OCI-LY7 (cell line): ENCODE data around the gene STPG4.

Source experiments
- CTCF ChIP-seq: fragments of 200-600 bp; sonication (generic); conservative IDR thresholded peaks from 2 replicates; pipeline ENCODE4 v1.5.1; 2014; ENCODE audit warnings: mild to moderate bottlenecking, antibody characterized with exemption, low read length, moderate library complexity, mixed read lengths
- EZH2phosphoT487 ChIP-seq: fragments of 200-600 bp; sonication (generic); IDR thresholded peaks from 2 replicates; pipeline ENCODE4 v1.6.1; 2018; ENCODE audit warnings: low read depth, borderline replicate concordance, mild to moderate bottlenecking, mixed run types, antibody characterized with exemption, low read length, moderate library complexity, mixed read lengths

GRCh38 chr2:47129191-47129706, 25.9 kb downstream of the STPG4 start:
- TF ChIP-seq CTCF (no peak), EZH2phosphoT487 (no peak)
